GM19099 (cell line): ENCODE measurements around the gene DDIT4L.

Experiments
- POLR2A ChIP-seq: IDR thresholded peaks from 3 replicates; pipeline ENCODE4 v1.6.1; 2011; ENCODE audit warnings: low read depth; ENCODE audit not compliant: insufficient read length; ENCODE audit errors: extremely low read depth

DDIT4L gene

GRCh38 chr4:100169491-100170485 lies 20.5 kb downstream of the DDIT4L start:
- TF ChIP-seq POLR2A = no peak

- TF ChIP-seq POLR2A = no peak
Observed at GRCh38 chr4:100168521-100168920, 21.7 kb downstream of the DDIT4L start.

- TF ChIP-seq POLR2A = no peak
Observed at GRCh38 chr4:100166297-100167039, 23.8 kb downstream of the DDIT4L start.

GRCh38 chr4:100165809-100166208 lies 24.5 kb downstream of the DDIT4L start:
- no peak for TF ChIP-seq POLR2A

GRCh38 chr4:100164808-100165760 lies 25.2 kb downstream of the DDIT4L start:
- no peak for TF ChIP-seq POLR2A

GRCh38 chr4:100162027-100162685 lies 28.1 kb downstream of the DDIT4L start:
- no peak for TF ChIP-seq POLR2A

- TF ChIP-seq POLR2A = no peak
Observed at GRCh38 chr4:100149190-100149589, 41.1 kb downstream of the DDIT4L start.

GRCh38 chr4:100147684-100148083 lies 42.6 kb downstream of the DDIT4L start:
- no peak for TF ChIP-seq POLR2A

GRCh38 chr4:100147198-100147597 lies 43.1 kb downstream of the DDIT4L start:
- TF ChIP-seq POLR2A = no peak

GRCh38 chr4:100146756-100147155 lies 43.5 kb downstream of the DDIT4L start:
- no peak for TF ChIP-seq POLR2A
